PFSK-1 (cell line): Measurements from ENCODE around the gene NPC1L1.

ENCODE experiments used
- FOXP2 ChIP-seq: optimal IDR thresholded peaks from 2 replicates; pipeline ENCODE3; 2011; ENCODE audit warnings: borderline replicate concordance, control low read depth, inconsistent platforms; ENCODE audit not compliant: insufficient read depth; ENCODE audit errors: extremely low read length, extremely low read depth
- POLR2AphosphoS5 ChIP-seq: IDR thresholded peaks from 2 replicates; pipeline ENCODE4 v1.6.1; 2012; ENCODE audit warnings: low read depth, mild to moderate bottlenecking, control low read depth, low read length, moderate library complexity
- REST ChIP-seq, 2 experiments: IDR thresholded peaks; 2 replicates each; pipeline versions ENCODE4 v1.6.1 to v1.8.0; 2011 to 2012; ENCODE audit warnings: low read depth in 2 of 2, low read length in 2 of 2, control low read depth in 1 of 2, inconsistent platforms in 1 of 2, mild to moderate bottlenecking in 1 of 2, moderate library complexity in 1 of 2; ENCODE audit not compliant: insufficient read depth in 1 of 2
- SIN3A ChIP-seq: IDR thresholded peaks from 2 replicates; pipeline ENCODE4 v1.6.1; 2012; ENCODE audit warnings: mild to moderate bottlenecking, low read length, moderate library complexity, borderline replicate concordance; ENCODE audit not compliant: insufficient read depth
- TAF1 ChIP-seq: IDR thresholded peaks from 2 replicates; pipeline ENCODE4 v1.6.1; 2012; ENCODE audit warnings: low read length, control low read depth, borderline replicate concordance; ENCODE audit not compliant: insufficient read depth

- no peak for TF ChIP-seq TAF1
- TF ChIP-seq POLR2AphosphoS5, result no peak
- TF ChIP-seq REST (IDR thresholded peaks at IDR 0.05; ENCODE audit: insufficient read depth in 1 of 2, low read depth in 2 of 2, low read length in 2 of 2), result no peak
- no peak for TF ChIP-seq SIN3A
- no peak for TF ChIP-seq FOXP2
Observed at GRCh38 chr7:44467217-44467548, 73.9 kb downstream of the NPC1L1 start.
